HG03196 (cell line): ENCODE data around the gene NISCH.

ENCODE experiments used
- ATAC-seq: cut with Tn5 transposase; IDR thresholded peaks from one replicate; pipeline ENCODE4 v1.9.1; 2021; ENCODE audit not compliant: unreplicated experiment

NISCH gene

DNA sequence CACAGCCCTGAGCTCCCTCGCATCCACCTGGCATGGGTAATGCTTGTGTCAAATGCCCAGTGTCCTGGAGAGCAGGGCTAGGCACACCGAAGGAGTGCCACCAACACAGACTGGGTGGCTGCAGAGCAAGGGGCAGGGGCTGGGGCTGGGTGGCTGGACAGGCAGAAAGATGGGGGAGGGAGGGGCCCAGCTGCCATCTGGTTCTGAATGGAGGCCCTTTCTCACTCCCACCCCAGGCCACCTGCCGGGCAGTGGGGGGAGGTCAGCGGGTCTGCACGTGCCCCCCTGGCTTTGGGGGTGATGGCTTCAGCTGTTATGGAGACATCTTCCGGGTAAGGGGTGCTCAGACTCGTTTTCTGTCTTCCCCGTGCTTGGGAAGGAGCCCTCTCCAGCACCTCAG lies 56.7 kb downstream of the NISCH start:
- no peak for ATAC-seq

DNA sequence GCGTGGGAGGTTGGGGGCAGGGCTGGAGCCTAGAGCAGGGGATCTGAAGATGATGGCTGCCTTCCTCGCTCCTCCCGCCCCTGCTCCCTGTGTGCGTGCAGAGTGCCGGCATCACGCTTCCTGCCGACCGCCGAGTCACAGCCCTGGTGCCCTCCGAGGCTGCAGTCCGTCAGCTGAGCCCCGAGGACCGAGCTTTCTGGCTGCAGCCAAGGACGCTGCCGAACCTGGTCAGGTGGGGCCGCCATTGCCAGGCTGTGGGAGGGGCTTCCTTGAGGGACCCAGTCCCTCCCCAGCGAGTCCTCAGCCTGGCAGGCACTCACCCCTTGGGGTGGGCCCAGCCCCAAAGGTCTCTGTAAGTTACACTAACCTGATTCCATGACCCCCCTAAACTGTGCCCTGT lies 57.3 kb downstream of the NISCH start:
- no peak for ATAC-seq

DNA sequence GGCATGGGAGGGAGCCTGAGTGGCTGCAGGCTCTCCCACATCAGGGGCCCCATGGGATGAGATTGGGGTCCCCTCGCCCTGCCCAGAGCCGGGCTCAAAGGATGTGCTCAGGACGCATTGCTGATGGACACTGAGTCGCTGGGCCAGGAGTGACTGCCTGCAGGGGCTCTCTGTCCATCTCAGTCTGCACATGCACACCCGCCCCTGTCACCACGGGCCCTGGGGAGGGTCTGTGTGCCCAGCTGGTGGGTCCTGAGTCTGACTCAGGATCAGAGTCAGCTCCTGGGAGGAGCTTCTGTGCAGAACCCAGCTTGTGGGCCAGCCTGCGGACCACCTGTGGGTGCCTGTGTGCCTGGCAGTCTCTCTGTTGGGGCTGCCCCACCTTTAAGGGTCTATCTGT lies 57.9 kb downstream of the NISCH start:
- no peak for ATAC-seq

DNA sequence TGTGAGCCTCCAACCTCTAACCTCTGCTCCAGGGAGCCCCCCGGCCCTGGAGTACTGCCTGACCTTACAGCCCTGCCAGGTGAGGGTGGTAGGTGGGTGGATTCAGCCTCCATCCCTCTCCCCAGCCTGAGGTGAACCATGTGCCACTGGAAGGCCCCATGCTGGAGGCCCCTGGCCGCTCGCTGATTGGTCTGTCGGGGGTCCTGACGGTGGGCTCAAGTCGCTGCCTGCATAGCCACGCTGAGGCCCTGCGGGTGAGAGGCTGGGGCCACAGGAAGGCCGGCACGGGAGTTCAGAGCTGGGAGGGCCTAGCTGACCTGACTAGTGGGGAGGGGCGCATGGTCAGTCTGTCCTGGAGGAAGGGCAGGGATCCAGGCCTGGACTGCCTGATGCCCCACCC lies 59.2 kb downstream of the NISCH start:
- ATAC-seq, result no peak

DNA sequence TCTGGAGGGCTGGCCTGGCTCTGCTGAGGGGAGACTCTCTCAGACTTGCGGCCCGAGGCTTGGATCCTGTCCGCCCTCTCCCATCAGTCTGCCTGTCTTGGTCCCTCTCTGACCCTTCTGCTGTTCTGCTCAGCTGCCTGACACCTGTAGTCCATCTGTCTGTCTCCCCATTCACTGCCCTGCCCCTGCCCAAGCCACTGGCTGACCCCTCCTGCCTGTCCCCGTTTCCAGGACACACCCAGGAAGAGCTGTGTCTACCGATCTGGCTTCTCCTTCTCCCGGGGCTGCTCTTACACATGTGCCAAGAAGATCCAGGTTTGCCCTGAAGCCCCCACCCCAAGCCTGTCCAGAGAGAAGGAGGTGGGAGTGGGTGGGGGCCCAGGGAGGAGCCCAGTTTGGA lies 59.8 kb downstream of the NISCH start:
- no peak for ATAC-seq

DNA sequence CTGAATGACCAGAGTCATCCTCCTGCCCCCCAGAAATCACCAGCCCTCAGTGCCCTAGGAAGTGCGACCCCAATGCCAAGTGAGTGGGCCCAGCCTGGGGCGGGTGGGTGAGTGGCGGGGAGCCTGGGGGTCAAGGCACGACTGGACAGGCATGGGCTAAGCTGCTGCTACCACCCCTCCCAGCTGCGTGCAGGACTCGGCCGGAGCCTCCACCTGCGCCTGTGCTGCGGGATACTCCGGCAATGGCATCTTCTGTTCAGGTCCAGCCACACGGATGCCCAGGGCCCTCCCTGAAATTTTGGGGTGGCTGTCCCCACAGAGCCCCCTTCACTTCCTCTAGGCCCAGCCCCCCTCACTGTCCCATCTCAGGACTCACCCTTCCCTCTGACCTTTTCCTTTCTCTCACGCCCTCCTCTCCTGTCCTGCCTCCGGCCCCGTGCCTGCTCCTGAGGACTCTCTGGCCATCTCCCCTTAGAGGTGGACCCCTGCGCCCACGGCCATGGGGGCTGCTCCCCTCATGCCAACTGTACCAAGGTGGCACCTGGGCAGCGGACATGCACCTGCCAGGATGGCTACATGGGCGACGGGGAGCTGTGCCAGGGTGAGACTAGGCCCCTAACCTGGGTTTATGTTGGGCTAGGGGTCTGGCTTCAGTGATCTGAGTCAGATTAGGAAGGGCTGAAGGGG lies 61.2 kb downstream of the NISCH start:
- no peak for ATAC-seq

DNA sequence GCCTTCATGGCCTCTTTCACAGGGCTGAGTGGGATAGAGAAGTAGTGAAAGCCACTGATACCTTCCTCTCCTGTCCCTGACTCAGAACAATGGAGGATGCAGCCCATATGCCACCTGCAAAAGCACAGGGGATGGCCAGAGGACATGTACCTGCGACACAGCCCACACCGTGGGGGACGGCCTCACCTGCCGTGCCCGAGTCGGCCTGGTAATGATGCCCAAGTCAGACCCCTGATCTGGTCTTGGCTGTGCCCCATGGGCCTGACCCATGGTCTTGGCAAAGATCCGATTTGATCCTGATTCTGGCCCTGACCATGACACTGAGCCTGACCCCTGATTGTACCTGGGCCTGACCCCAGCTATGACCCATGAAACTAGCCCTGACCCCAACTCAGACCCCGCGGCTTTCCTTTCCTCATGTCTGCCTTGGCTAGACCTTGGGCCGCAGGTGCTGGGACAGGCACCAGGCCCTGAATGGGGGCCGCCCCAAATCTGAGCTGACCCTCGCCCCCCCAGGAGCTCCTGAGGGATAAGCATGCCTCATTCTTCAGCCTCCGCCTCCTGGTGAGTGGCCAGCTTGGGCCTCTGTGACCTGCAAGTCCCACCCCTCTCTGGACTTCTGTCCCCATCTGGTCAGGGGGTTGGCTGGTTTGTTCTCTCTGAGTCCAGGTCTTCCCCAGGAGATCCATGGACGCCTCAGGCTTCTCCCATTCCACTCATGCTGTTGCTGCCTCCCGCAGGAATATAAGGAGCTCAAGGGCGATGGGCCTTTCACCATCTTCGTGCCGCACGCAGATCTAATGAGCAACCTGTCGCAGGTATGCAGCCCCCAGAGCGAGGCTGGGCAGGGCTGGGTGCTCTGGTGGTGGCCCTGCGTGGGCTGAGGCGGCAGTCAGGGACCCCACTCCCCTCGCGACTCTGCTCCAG lies 62.7 kb downstream of the NISCH start:
- no peak for ATAC-seq

DNA sequence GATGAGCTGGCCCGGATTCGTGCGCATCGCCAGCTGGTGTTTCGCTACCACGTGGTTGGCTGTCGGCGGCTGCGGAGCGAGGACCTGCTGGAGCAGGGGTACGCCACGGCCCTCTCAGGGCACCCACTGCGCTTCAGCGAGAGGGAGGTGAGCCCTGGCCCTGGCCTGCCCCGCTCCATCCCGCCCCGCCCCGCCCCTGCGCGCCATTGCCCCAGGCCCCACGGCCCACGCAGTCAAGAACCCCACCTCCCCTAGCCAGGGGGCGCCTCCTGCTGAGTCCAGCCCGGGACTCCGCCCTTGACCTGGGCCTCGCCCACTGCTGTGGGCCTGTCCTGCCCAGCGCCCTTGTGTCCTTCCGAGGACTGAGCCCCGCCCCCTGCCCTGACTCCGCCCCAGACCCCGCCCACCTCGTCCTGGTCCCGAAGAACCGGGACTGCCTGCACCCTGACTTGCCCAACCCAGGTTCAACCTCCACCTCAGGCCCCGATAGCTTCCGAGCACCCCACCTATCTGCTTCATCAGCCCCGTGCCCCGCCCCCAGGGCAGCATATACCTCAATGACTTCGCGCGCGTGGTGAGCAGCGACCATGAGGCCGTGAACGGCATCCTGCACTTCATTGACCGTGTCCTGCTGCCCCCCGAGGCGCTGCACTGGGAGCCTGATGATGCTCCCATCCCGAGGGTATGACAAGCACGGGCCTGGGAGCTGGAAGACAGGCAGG lies 63.5 kb downstream of the NISCH start:
- no peak for ATAC-seq

DNA sequence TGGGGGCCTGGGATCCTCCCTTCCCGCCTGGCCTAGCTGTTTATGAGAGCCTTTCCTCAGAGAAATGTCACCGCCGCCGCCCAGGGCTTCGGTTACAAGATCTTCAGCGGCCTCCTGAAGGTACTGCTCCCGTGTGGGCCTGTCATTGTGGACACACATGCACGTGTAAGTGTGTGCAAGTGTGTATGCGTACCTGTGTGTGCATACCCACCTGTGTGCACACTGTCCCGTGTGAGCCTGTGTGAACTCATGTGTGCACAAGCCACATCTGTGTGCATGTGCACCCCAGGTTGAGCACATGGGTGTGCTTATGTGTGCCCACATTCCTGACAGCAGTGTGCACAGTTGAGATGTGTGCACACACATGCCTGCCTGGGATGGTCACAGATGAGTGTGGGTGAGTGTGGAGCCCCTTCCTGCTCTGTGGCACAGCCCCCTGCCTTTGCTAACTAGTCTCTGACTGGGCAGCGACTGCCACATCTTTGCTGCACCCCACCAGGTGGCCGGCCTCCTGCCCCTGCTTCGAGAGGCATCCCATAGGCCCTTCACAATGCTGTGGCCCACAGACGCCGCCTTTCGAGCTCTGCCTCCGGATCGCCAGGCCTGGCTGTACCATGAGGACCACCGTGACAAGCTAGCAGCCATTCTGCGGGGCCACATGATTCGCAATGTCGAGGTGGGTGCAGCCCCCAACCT lies 64.2 kb downstream of the NISCH start:
- no peak for ATAC-seq

DNA sequence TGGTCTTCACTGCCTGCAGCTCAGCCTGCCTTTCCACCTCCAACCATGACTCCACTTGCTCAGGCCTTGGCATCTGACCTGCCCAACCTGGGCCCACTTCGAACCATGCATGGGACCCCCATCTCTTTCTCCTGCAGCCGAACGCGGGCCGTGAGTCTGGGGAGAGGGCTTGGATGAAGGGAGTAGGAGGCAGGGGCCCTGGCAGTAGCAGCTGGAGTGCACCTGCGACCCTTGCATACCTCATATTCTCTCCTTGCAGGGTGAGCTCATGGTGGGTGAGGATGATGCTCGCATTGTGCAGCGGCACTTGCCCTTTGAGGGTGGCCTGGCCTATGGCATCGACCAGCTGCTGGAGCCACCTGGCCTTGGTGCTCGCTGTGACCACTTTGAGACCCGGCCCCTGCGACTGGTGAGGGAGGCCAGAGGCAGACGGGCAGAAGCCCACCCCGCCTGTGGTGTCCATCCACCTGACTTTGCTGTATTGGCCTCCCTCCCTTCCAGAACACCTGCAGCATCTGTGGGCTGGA lies 64.8 kb downstream of the NISCH start:
- ATAC-seq, result no peak

DNA sequence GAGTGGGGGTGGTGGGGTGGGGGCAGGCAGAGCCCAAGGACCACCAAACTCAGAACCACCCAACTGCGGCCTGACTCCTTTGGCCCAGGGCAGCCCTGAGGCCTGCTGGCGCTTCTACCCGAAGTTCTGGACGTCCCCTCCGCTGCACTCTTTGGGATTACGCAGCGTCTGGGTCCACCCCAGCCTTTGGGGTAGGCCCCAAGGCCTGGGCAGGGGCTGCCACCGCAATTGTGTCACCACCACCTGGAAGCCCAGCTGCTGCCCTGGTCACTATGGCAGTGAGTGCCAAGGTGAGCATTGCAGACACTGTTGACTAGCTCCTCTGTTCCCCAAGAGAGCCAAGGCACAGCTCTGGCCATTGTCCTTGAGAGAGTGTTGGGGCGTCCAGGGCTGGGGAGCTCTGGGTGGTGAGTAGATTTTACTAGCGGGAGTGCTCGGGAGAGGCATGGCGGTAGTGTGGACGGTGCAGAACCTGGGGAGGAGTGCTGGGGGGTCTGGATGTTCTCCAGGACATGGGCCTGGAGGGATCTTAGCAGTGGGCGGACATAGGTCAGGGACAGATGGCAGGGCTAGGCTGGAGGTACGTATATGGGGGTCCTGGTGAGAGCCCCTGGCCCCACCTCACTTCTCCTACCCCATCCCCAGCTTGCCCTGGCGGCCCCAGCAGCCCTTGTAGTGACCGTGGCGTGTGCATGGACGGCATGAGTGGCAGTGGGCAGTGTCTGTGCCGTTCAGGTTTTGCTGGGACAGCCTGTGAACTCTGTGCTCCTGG lies 65.5 kb downstream of the NISCH start:
- no peak for ATAC-seq

DNA sequence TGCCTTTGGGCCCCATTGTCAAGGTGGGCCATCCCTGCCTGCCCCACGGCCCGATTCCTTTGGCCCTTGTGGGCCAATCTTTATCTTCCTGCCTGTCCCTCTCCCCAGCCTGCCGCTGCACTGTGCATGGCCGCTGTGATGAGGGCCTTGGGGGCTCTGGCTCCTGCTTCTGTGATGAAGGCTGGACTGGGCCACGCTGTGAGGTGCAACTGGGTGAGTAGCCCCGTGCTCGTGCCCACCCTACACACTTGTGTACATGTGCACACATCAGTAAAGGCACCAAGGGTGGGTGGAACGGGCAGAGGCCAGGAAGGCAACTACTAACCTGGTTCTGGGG lies 66.1 kb downstream of the NISCH start:
- no peak for ATAC-seq

DNA sequence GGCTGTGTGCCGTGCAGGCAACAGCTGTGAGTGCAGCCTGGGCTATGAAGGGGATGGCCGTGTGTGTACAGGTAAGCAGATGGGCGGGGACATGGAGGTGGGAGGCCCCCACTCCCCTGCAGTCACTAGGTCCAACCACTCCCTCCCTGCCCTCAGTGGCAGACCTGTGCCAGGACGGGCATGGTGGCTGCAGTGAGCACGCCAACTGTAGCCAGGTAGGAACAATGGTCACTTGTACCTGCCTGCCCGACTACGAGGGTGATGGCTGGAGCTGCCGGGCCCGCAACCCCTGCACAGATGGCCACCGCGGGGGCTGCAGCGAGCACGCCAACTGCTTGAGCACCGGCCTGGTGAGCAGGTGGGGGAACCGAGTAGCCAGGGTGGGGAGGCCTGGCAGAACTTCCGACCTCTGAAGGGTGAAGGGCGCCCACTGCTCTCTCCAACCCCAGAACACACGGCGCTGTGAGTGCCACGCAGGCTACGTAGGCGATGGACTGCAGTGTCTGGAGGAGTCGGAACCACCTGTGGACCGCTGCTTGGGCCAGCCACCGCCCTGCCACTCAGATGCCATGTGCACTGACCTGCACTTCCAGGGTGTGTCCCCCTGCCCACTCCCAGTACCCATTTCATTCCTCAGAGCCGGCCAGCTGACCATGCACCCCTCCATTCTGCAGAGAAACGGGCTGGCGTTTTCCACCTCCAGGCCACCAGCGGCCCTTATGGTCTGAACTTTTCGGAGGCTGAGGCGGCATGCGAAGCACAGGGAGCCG lies 66.7 kb downstream of the NISCH start:
- ATAC-seq, result no peak

DNA sequence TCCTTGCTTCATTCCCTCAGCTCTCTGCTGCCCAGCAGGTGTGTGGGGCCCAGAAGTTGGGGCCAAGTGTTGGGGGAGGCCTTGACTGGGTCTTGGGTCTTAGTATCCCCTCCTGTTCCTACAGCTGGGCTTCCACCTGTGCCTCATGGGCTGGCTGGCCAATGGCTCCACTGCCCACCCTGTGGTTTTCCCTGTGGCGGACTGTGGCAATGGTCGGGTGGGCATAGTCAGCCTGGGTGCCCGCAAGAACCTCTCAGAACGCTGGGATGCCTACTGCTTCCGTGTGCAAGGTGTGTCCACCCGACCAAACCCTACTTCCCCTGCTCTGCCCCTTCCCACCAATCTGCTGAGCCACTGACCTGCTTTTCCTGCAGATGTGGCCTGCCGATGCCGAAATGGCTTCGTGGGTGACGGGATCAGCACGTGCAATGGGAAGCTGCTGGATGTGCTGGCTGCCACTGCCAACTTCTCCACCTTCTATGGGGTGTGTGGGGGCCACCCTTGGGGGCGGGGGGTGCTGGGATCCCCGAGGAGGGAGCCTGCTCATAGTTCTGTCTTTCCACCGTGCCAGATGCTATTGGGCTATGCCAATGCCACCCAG lies 67.3 kb downstream of the NISCH start:
- ATAC-seq, result no peak

DNA sequence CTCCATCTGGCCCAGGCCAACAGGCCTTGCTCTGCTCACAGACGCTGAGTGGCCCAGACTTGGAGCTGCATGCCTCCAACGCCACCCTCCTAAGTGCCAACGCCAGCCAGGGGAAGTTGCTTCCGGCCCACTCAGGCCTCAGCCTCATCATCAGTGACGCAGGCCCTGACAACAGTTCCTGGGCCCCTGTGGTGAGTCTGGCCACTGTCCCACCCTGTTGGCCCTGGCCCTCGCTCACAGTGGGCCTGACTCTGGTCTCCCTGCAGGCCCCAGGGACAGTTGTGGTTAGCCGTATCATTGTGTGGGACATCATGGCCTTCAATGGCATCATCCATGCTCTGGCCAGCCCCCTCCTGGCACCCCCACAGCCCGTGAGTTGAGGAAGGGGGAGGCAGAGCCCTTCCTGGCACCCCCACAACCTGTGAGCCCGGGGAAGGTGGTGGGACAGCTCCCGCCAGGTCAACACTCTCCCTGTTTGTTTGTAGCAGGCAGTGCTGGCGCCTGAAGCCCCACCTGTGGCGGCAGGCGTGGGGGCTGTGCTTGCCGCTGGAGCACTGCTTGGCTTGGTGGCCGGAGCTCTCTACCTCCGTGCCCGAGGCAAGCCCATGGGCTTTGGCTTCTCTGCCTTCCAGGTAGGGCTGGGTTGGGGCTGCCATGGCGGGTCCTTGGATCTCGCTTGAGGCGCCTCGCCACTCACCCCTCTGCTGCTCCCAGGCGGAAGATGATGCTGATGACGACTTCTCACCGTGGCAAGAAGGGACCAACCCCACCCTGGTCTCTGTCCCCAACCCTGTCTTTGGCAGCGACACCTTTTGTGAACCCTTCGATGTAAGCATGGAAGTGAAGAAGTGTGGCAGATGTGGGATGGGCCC lies 68.2 kb downstream of the NISCH start:
- ATAC-seq, result no peak

DNA sequence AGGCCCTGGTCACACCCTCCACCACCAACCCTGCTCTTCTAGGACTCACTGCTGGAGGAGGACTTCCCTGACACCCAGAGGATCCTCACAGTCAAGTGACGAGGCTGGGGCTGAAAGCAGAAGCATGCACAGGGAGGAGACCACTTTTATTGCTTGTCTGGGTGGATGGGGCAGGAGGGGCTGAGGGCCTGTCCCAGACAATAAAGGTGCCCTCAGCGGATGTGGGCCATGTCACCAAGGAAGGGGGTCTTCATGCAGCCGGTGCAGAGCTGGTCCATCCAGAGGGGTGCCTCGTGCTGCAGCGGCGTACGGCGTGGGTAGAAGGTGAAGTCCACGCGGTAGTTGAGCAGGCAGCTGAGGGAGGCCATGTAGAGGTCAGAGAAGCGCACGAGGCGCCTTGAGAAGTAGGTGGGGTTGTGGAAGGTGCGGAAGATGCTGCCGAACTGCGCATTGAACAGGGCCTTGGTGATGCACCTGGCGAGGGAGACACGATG lies 68.9 kb downstream of the NISCH start:
- ATAC-seq, result no peak

DNA sequence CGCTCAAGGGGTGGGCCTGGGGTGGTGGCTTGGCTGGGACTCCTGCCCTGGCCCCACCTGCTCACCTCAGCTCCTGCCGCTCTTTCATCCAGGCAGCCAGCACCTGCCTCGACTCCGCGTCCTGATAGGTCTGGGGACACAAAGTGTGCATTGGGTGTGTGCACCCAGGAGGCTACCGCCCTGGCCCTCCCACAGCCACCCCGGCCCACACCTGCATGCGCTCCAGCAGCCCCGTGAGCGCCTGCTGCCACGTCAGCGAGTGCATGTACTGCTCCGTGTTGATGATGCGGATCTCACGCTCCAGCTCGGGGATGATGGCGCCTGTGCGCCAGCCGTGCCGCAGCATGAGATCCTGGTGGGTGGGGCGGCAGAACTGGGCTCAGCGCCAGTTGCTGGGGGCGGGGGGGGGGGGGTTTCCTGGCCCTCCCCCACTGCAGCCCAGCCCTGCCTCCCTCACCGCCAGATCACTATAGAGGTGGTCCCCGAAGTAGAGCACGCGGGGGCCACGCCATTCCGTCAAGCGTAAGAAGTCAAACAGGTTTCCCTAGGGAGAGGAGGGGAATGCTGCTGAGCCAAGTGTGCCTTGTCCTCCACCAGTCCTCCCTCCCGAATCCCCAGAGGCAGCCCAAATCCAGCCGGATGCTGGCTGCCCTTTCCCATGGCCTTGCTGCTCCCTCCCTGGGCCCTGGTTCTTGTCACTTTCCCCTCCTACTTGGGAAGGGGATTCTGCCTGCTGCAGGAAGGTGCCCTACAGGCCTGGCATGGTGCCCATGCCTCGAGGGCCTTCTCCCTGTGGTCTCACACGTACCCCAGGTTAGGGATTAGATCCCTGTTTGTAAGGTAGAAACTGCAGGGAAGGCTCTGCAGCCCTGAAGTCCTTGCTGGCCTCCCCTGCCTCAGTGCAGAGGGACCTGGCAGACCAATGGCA lies 69.6 kb downstream of the NISCH start:
- ATAC-seq, result no peak
